ENCODE data around the gene FAM161B. TPM values are rescaled to one million over a fixed set of nuclear protein-coding genes. Genes with fewer than 3 reads are reported as not detected.

Gene FAM161B
- total RNA-seq, 2 donors from 2014 or later = 2.9 to 4.5 TPM

Other genes with a start within 250 kb of the FAM161B start
- gene PNMA1, start 235.7 kb downstream of the FAM161B start, total RNA-seq = 10 to 100 TPM; 27.3 to 37.4 TPM
- 1 to 10 TPM; 2.2 to 4.3 TPM for gene PTGR2, start 98.3 kb downstream of the FAM161B start, total RNA-seq
- gene ZNF410, start 63.2 kb downstream of the FAM161B start, total RNA-seq = 10 to 100 TPM; 55.0 to 61.4 TPM
- gene COQ6, start 208 bp upstream of the FAM161B start, total RNA-seq = 10 to 100 TPM; 46.3 to 57.1 TPM
- 10 to 100 TPM in 1 of 2 donors, 1 to 10 TPM in 1; 9.8 to 17.5 TPM for gene ENTPD5, start 69.2 kb upstream of the FAM161B start, total RNA-seq
- gene BBOF1, start 69.3 kb upstream of the FAM161B start, total RNA-seq = 1 to 10 TPM; 4.7 to 5.6 TPM
- 10 to 100 TPM; 20.3 to 28.5 TPM for gene ALDH6A1, start 134.4 kb upstream of the FAM161B start, total RNA-seq
- gene LIN52, start 134.9 kb upstream of the FAM161B start, total RNA-seq = 10 to 100 TPM in 1 of 2 donors, 1 to 10 TPM in 1; 8.7 to 22.1 TPM